NCI-H524 treated with DMSO at 0.1 percent for 48 hours (cell line): ENCODE measurements around the gene LSG1.

ENCODE experiments used
- DNase-seq: peaks from one replicate; lab custom pipeline; 2025; lab: John Stamatoyannopoulos, UW

LSG1 gene

DNA sequence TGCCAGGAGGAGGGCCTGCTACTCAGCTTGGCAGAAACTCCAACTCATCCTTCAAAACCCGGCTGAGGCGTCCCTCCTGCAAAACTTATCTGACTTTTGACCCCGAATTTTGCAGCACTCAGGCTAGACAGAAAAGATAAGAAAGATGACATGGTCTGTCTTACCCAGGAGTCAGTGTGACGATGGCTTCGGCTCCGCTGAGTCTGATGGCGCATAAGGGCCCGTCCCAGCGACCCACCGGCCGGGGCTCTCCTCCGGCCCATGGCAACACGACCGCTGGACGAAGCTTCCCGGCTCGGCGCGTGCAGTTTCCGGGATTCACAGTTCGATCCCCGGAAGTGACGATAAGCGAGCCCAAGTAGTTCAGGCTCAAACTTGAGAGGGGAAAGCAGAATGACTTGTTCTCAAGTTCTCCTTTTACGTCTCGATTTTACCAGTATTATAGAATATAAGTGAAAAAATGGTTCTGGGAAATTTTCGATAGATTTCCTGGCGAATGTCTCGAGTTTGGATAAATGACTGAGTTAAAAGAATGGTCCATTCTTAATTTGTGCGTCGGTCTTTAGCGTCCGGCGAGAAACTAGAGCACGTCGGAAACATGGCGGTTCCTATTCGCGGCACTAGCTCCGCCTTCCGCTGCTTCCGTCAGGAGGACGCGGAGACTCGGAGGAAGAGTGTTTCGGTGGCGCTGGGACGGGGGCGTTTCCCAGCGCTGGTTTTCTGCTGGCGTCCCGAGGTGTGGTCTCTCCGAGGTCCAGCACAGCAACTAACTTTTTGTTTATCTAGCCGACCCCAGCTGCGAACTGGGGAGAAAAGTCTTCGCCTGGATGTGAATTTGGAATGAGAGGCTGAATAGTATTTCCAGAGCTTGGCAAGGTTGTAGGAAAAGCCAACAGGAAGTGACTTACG, at the start of gene LSG1:
LSG1 (minus strand) TSS at position 292 of the 909 bp plus-strand sequence; CDS start at position 263, 29 bp downstream.
- DNase-seq = peak; percentile 92

GRCh38 chr3:194720048-194720447, 48.1 kb upstream of the LSG1 start:
- no peak for DNase-seq

GRCh38 chr3:194718079-194718478, 46.1 kb upstream of the LSG1 start:
- no peak for DNase-seq

- no peak for DNase-seq
Observed at GRCh38 chr3:194715022-194715800, 43.2 kb upstream of the LSG1 start.

DNA sequence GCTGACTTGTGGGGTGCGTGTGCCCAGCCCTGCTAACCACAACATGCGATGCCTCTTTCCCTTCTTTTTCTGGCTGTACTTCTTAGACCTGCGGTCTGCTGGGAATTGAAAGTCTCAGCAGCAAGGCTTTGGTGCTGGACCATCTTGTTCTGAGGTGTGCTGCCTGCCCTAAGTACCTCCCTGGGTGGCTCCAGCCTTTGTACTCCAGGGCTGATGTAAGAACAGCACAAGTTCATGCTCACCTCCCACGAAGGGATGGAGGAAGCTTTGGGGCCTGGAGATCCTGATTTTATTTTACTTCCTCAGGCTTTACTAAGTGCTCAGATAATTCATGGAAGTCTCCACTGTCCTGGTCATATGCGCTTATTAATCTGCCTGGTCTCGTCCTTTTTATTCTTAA, 42.6 kb upstream of the LSG1 start:
- DNase-seq = no peak

- DNase-seq = no peak
Observed at GRCh38 chr3:194714137-194714455, 42.1 kb upstream of the LSG1 start.

- DNase-seq = no peak
Observed at GRCh38 chr3:194713299-194714136, 41.5 kb upstream of the LSG1 start.

- no peak for DNase-seq
Observed at GRCh38 chr3:194711913-194712312, 39.9 kb upstream of the LSG1 start.

DNA sequence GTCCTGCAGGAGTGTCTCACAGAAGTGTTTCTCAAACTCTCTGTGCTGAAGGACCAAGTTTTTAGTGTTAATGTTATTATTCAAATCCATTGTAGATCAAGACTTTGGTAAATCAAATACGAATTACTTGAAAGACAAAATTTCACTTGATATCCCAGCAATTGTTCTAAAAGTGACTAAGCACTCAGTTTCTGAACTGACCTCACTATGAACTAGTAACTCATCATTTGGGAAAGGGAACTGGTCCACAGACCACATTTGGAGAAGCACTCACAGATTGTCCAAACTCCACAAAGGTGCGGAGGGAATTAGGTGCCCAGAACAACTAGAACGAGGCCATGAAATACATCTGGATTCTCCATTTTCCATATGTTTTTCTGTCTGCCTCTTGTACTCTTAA, 39.3 kb upstream of the LSG1 start:
- no peak for DNase-seq

DNA sequence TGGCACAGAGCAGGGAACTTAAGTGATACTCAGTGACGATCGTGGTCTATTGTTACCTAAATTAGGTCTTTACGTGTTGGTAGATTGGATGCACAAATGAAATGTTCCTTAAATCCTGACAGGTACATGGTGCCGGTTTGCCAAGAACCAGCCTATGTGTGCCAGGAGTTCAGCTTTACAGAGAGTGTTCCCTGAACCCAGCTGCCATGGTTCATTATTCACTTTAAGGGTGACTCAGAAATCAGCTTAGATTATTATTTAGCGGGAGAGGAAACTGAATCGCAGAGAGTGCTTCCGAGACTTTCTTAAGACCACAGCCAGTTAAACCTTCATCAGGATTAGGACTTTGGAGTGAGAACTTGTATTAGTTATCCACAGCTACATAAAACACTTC, 35.2 kb upstream of the LSG1 start:
- no peak for DNase-seq

GRCh38 chr3:194705761-194706160, 33.8 kb upstream of the LSG1 start:
- DNase-seq = no peak

GRCh38 chr3:194705227-194705626, 33.2 kb upstream of the LSG1 start:
- DNase-seq = no peak

GRCh38 chr3:194702545-194702944, 30.6 kb upstream of the LSG1 start:
- peak; percentile 74 for DNase-seq

- DNase-seq = no peak
Observed at GRCh38 chr3:194696702-194697101, 24.7 kb upstream of the LSG1 start.

DNA sequence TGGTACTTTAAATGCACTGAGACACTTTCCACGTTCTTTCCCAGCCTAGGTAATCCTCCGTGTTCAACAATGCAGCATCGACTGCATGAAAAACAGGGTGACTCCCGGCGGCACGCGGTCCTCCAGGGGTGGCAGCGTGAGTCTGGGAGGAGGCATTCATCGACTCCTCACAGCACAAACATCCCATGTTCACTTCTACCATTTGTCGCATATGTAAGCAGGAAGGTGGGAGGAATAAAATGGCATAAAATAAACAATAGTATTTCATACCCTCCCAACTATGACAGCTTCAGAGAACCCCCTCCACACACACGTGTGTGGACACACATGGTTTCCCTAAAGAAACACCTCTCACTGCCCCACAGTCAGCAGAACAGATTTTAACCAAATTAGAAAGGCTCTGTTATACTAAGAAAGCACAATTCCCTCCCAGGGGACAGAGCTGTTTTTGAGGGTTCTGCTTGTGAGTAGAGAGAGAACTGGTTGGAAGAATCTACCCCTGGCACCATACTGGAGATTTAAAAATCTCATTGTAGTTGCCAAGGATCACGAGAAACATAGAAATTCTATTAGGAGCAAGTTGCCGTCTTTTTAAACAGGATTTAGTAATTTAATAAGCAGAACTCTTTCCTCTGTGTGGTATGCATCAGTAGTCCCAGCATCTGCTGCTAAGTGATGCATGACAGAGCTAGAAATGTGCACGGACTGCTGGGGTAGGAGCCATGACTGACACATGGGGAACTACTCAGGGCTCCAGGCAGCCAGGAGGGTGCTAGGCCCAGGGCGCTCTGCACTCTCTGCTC, 19.7 kb upstream of the LSG1 start:
- peak; percentile 9 for DNase-seq

GRCh38 chr3:194690501-194691372, 18.7 kb upstream of the LSG1 start:
- peak; percentile 5 for DNase-seq

- no peak for DNase-seq
Observed at GRCh38 chr3:194689493-194689944, 17.5 kb upstream of the LSG1 start.

GRCh38 chr3:194688946-194689345, 17.0 kb upstream of the LSG1 start:
- DNase-seq = no peak

- DNase-seq = no peak
Observed at GRCh38 chr3:194688200-194688740, 16.3 kb upstream of the LSG1 start.

DNA sequence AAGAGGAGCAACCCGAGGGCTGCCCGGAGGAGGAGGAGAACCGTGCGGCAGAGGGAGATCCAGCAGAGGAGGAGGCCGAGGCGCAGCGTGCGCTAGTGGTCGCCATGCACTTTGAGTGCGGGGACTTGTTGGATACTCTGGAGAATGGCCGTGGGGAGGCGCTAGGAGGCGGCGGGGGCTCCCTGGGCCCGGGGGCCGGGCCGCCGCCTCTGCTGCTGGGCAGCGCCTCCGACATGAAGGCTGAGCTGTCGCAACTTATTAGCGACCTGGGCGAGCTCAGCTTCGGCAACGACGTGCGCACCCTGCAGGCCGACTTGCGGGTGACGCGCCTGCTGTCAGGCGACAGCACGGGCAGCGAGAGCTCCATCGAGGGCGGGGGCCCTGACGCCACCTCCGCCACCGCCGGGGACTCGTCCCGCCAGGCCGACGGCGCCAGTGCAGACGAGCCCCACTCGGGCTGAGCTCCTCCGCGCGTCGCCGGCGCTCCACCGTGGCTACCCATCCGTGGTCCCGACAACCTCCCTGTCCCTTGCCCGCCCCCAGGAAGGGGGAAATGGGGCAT, 15.7 kb upstream of the LSG1 start:
- DNase-seq = peak; percentile 52
